Osteoblast (primary cell): ENCODE data around the gene POC1B. TPM values are rescaled to one million over a fixed set of nuclear protein-coding genes. Genes with fewer than 3 reads are reported as not detected.

ENCODE experiments used
- DNase-seq: peaks from one replicate; pipeline ENCODE4 v3.0.0; 2011; ENCODE audit warnings: low spot score, mixed read lengths; ENCODE audit not compliant: insufficient read length; ENCODE audit errors: missing footprints
- H2AFZ ChIP-seq: 2 replicates; pipeline ENCODE4 v1.6.0; 2011; ENCODE audit warnings: mild to moderate bottlenecking, low read length
- H3K27ac ChIP-seq: 2 replicates; pipeline ENCODE4 v1.5.1; 2011; ENCODE audit warnings: mild to moderate bottlenecking, low read depth, low read length, moderate library complexity
- H3K27me3 ChIP-seq: 2 replicates; pipeline ENCODE4 v1.6.0; 2012; ENCODE audit warnings: mild to moderate bottlenecking, control low read depth, inconsistent platforms, low read length, moderate library complexity; ENCODE audit not compliant: insufficient read depth
- H3K36me3 ChIP-seq: 2 replicates; pipeline ENCODE4 v1.5.1; 2011; ENCODE audit warnings: mild to moderate bottlenecking, low read length, control low read depth, moderate library complexity; ENCODE audit not compliant: insufficient read depth
- H3K4me1 ChIP-seq: 2 replicates; pipeline ENCODE4 v1.5.1; 2011; ENCODE audit warnings: mild to moderate bottlenecking, low read length, control low read depth, moderate library complexity; ENCODE audit not compliant: insufficient read depth
- H3K4me2 ChIP-seq: 2 replicates; pipeline ENCODE4 v1.6.0; 2011; ENCODE audit warnings: mild to moderate bottlenecking, low read length; ENCODE audit not compliant: insufficient read depth
- H3K4me3 ChIP-seq: fragments of 200-600 bp; sonication (generic); 3 replicates; pipeline ENCODE4 v1.5.1; 2012; ENCODE audit warnings: mild to moderate bottlenecking, low read length, inconsistent platforms; ENCODE audit not compliant: insufficient read depth
- H3K79me2 ChIP-seq: 2 replicates; pipeline ENCODE4 v1.6.0; 2012; ENCODE audit warnings: mild to moderate bottlenecking, low read length, control low read depth, inconsistent platforms; ENCODE audit not compliant: insufficient read depth
- H3K9me3 ChIP-seq: 2 replicates; pipeline ENCODE4 v1.5.1; 2011; ENCODE audit warnings: low read depth, low read length, control low read depth
- H4K20me1 ChIP-seq: 2 replicates; pipeline ENCODE4 v1.6.0; 2012; ENCODE audit warnings: mild to moderate bottlenecking, low read length, control low read depth; ENCODE audit not compliant: insufficient read depth
- CTCF ChIP-seq: IDR thresholded peaks from 2 replicates; pipeline ENCODE4 v1.5.1; 2011; ENCODE audit warnings: mild to moderate bottlenecking, low read depth, low read length, moderate library complexity; ENCODE audit errors: extremely low read depth
- total RNA-seq: library from RNA; depleted of rRNA; stranded (reverse); fragments of >200 nt; gene quantifications from 2 replicates; pipeline ENCODE4 v1.2.3, GENCODE V29; 2012

The POC1B gene
- total RNA-seq, 1 donor, result 10.9 TPM

- Histone ChIP-seq H3K4me3 (no peak overlapping the region), H2AFZ (no peak overlapping the region), H3K4me1 (no peaks in the 10 kb centered on the region), H4K20me1 (no peaks in the 10 kb centered on the region), H3K27ac (no peak overlapping the region), H3K27me3 (no peaks in the 10 kb centered on the region), H3K79me2 (no peaks in the 10 kb centered on the region), H3K4me2 (no peak overlapping the region), H3K36me3 (no peaks in the 10 kb centered on the region), H3K9me3 (no peaks in the 10 kb centered on the region)
- TF ChIP-seq CTCF, result no peak
- no peak for DNase-seq
Measured at GRCh38 chr12:89506050-89506449, 19.8 kb downstream of the POC1B start.

- Histone ChIP-seq H4K20me1 (no peaks in the 10 kb centered on the region), H2AFZ (no peak overlapping the region), H3K4me1 (no peaks in the 10 kb centered on the region), H3K4me2 (no peak overlapping the region), H3K79me2 (no peaks in the 10 kb centered on the region), H3K27ac (no peak overlapping the region), H3K4me3 (no peak overlapping the region), H3K9me3 (no peaks in the 10 kb centered on the region), H3K36me3 (no peaks in the 10 kb centered on the region), H3K27me3 (no peaks in the 10 kb centered on the region)
- no peak for DNase-seq
- TF ChIP-seq CTCF, result no peak
Measured at GRCh38 chr12:89504560-89505346, 21.1 kb downstream of the POC1B start.

- no peak overlapping the region for H3K4me2 ChIP-seq
- no peaks in the 10 kb centered on the region for H3K36me3 ChIP-seq
- no peaks in the 10 kb centered on the region for H3K9me3 ChIP-seq
- no peaks in the 10 kb centered on the region for H4K20me1 ChIP-seq
- H3K27me3 ChIP-seq, result no peaks in the 10 kb centered on the region
- H2AFZ ChIP-seq, result no peak overlapping the region
- no peaks in the 10 kb centered on the region for H3K4me1 ChIP-seq
- TF ChIP-seq CTCF, result no peak
- no peak overlapping the region for H3K27ac ChIP-seq
- H3K4me3 ChIP-seq, result no peak overlapping the region
- no peaks in the 10 kb centered on the region for H3K79me2 ChIP-seq
- no peak for DNase-seq
Measured at GRCh38 chr12:89501793-89502192, 24.1 kb downstream of the POC1B start.

GRCh38 chr12:89499857-89500256, 26.0 kb downstream of the POC1B start:
- H3K27me3 ChIP-seq, result no peaks in the 10 kb centered on the region
- no peak overlapping the region for H2AFZ ChIP-seq
- no peak for TF ChIP-seq CTCF
- H4K20me1 ChIP-seq, result no peaks in the 10 kb centered on the region
- H3K36me3 ChIP-seq, result no peaks in the 10 kb centered on the region
- peaks cover 6% of the 10 kb centered on the region for H3K4me1 ChIP-seq
- DNase-seq, result no peak
- H3K4me3 ChIP-seq, result no peak overlapping the region
- H3K9me3 ChIP-seq, result no peaks in the 10 kb centered on the region
- no peak overlapping the region for H3K27ac ChIP-seq
- no peak overlapping the region for H3K4me2 ChIP-seq
- H3K79me2 ChIP-seq, result no peaks in the 10 kb centered on the region
